Measurements from ENCODE around the gene CDC20.
"Not testable (repeated sequence)": the region's sequence is repeated elsewhere in the genome, so short reads cannot be mapped to it uniquely, and the experiment has no call there.

The CDC20 gene

GRCh38 chr1:43358121-43358745, 548 bp upstream of the CDC20 start:
- DNase-seq, result peak; percentile 36

DNA sequence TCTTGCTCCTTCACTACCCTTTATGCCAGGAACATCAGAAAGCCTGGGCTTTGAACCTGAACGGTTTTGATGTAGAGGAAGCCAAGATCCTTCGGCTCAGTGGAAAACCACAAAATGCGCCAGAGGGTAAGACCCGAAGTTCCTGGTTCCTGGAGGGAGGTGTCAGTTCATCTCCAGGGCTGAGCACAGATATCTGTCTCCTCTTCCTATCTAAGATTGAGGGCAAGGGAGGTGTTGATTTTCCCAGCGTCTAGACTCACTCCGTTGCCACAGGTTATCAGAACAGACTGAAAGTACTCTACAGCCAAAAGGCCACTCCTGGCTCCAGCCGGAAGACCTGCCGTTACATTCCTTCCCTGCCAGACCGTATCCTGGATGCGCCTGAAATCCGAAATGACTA, 915 bp downstream of the CDC20 start:
- no peak for DNase-seq

- no peak for DNase-seq
Measured at GRCh38 chr1:43360616-43361015, 1.8 kb downstream of the CDC20 start.

- no peak for DNase-seq
Measured at GRCh38 chr1:43363283-43363934, 4.6 kb downstream of the CDC20 start.

GRCh38 chr1:43363935-43364525, 5.2 kb downstream of the CDC20 start:
- no peak for DNase-seq

GRCh38 chr1:43365678-43366077, 6.9 kb downstream of the CDC20 start:
- no peak for DNase-seq

DNA sequence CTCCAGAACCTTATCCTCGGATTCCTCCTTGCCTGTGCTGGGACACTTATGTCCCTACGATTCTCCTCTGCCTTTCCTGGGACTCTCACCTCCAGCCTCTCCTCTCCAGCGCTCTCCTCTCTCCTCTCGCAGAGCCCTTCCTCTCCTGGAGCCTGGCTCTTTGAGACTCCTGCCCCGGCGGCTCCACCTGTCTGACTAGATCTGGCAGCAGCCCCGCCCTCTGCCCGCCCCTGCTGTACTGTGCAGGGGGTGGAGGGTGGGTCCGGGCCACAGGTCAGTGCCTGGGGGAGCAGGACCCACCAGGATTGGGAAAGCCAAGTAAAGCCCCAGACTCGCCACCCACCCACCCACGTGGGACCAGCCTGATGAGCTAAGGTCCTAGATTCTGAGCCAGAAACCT, 7.4 kb downstream of the CDC20 start:
- DNase-seq, result no peak

DNA sequence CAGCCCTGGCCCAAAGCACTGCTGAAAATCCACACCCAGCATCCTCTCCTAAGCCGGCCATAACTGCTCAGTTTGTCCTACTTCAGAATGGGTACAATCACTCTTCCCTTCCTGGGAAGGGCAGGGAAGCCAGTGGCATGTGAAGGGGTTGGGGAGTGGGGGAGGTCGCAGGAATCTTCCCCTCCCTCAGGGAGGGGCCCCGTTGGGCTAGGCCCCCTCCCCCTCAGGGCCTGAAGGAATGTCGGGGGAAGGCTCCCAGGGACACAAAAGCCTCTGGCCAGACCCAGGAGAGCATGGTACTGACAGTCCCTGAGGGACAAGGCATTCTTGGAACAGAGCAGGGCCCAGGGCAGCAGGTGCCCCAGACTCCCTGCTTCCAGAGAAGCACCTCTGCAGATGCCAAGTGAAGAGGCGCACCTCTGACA, 7.8 kb downstream of the CDC20 start:
- DNase-seq, result no peak

DNA sequence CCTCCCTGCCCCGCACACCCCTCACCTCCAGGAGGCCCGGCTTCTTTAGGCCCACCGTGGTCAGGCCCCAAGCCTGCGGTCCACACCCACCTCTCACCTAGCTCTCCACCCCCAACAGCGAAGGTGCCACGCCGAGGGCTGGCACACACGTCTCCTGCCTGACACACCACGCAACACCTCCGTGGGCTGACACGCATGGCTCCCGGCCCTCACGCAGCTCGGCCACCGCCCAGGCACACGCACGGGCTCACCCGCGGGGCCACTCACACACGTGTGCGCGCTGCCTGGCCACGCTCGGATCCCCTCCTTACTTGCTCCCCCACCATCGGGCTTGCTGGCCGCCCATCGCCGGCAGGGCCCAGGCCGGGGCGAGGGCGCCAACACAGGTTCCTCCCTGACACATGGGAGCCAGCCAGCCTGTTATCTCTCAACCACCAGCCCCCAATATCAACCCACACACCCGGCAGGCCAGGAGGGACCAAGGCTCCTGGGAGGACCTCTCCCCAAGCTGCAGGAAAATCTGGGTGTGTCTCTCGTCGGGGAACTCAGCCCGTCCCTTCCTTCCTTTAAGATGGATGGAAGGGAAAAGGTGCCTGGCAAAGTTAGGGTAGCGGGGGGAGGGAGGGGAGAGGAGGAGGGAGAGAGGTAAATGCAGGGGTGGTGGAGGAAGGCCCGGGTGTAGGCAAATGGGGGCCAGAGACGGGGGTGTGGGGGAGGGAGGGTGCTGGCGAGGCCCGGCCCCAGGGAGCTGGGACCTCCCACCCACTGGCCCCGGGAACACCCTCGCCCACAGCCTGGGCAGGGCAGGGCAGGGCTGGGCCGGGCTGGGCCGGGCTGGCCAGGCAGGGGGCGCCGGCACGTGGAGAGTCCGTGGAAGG, 8.5 kb downstream of the CDC20 start:
- DNase-seq, result peak; percentile 30

- peak; percentile 87 for DNase-seq
Measured at GRCh38 chr1:43367904-43368645, 9.3 kb downstream of the CDC20 start, which contains the start of gene ELOVL1. Gene ELOVL1 (minus strand): TSS chr1:43368011. CDS start chr1:43365609, 2,402 bp downstream.

DNA sequence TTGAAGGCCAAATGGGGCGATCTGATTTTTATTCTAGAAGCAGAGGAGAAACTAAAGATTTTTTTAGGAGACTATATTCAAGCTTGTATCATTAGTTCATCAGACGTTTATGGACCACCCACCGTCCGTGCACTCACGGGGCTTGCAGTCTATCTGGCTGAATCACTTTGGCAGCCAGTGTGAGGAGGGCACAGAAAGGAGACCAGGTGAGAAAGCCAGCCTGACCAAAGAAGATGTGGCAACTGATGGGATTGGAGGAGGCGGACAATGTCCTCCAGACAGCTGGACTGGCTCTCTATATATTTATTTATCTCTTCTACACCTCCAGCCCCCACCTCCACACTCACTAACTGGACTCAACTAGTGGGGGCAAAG, 9.9 kb downstream of the CDC20 start:
- no peak for DNase-seq

DNA sequence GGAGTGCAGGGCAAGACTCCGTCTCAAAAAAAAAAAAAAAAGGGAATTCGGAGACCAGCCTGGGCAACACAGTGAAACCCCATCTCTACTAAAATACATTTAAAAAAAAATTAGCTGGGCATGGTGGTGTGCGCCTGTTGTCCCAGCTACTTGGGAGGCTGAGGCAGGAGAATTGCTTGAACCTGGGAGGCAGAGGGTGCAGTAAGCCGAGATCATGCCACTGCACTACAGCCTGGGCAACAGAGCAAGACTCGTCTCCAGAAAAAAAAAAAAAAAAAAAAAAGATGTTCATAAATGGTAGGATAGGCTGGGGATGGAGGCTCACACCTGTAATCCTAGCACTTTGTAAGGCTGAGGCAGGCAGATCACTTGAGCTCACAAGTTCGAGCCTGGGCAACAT, 11.0 kb downstream of the CDC20 start:
- not testable (repeated sequence) for DNase-seq

- no peak for DNase-seq
Measured at GRCh38 chr1:43370564-43370963, 11.8 kb downstream of the CDC20 start.

GRCh38 chr1:43372172-43372571, 13.4 kb downstream of the CDC20 start:
- DNase-seq, result no peak

- DNase-seq, result no peak
Measured at GRCh38 chr1:43373066-43373940, 14.5 kb downstream of the CDC20 start.

GRCh38 chr1:43376723-43377235, 18.0 kb downstream of the CDC20 start:
- DNase-seq, result no peak

DNA sequence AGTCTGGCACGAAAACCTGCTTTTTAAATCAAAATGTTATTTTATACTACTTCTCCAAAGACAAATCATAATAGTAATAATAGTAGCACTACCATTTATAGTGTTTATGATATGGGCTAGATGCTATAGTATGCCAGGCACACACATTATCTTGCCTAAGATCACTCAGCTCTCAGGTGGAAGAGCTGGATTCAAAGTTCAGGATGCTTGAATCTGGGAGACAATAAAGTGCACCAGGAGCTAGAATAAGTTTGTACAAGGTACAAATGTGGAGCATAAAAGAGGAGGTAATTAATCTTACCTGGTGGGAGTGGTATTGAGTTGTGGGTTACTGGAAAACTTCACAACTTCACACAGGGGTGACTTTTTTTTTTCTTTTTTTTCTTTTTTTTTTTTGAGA, 19.1 kb downstream of the CDC20 start:
- DNase-seq, result no peak

DNA sequence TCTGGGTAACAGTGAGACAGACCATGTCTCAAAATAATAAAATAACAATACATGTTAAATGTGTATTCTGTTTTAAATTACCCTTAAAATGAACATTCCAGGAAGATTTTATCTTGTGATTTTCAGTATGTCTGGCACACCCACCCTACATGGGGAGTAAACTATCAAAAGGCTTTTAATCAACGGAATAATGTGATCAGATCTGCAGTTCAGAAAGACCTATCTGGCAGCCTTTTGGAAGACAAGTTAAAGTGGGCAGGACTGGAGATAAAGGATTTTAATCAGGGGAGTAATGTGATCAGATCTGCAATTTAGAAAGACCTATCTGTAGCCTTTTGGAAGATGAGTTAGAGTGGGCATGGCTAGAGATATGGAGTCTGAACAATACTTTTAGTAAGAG, 20.7 kb downstream of the CDC20 start:
- DNase-seq, result no peak

GRCh38 chr1:43381612-43382011, 22.8 kb downstream of the CDC20 start:
- no peak for DNase-seq

DNA sequence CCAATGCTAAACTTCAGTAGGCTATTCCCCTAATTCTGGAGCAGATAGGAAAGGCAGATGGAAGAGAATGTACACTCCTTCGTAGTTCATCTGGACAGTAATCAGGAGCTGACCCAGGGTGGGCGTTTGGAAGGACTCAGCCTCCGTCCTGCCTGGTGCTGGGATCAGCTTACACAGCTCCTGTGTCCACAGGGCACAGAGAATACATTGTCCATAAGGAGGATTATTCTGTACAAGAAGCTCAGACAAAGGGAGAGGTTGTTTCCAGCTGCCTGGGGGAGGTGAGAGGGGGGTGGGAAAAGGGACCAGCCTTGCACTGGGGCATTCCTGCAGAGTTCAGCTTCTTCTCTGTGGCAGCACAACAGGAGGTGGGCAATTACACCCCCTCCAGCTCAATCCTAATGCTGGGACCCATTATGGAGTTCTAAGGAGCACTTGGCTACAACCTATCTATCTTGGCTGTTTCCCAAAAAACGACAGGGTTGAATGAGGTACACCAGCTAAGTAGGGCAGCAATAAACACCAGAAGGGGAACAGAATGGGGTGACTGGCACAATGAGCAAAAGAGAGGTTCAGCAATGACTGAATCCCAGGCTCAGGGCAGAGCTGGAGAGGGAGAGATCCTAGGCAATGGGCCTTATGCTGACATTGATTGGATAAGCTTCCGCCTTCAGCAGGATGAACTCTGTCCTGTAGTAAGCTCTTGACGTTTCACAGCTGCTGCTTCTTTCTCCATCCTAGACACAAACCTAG, 23.4 kb downstream of the CDC20 start:
- no peak for DNase-seq

GRCh38 chr1:43383449-43383848, 24.7 kb downstream of the CDC20 start:
- DNase-seq, result no peak

Data from CD4-positive, alpha-beta T cell treated with Interleukin-17A for 1 hour (primary cell).